Measurements from ENCODE around the gene SLC46A1.

DNA sequence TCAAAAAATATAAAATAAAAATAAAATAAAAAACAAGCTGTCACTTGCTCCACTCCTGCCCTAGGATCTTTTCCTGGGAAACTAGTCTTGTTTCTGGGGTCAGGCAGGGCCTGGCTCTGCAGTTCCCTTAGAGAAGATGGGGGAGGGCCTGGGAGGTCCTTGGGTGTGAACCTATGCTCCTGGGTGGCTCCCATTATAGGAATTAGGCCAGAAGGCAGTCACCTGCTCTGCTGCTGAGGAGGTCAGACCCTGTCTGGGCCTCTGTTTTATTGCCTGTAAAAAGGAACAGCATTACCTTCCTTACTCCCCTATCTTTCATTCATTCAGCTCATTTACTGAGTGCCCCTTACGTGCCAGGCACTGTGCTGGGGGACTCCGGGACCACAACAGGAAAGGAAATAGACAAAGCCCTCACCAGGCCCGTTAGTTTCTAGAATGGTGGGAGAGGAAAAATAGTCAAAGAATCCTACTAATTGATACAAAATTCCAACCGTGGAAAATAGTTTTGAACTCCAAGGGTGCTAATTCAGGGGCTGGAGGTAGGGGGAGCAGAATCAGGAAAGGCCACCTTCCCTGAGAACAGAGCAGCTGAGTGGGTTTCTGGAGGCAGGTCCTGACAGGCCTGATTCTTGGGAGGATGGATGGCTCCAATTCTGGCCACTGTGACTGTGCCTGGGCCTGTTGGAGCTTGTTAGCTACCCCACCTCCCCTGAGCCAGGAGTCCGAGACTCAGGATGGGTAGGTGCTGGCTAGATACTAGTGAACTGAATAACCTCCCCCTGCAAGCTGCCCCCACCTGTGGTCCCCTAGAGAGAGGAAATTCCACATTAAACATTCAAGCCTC is 1.3 kb upstream of the SLC46A1 start:
- TF ChIP-seq, protein P1, sequence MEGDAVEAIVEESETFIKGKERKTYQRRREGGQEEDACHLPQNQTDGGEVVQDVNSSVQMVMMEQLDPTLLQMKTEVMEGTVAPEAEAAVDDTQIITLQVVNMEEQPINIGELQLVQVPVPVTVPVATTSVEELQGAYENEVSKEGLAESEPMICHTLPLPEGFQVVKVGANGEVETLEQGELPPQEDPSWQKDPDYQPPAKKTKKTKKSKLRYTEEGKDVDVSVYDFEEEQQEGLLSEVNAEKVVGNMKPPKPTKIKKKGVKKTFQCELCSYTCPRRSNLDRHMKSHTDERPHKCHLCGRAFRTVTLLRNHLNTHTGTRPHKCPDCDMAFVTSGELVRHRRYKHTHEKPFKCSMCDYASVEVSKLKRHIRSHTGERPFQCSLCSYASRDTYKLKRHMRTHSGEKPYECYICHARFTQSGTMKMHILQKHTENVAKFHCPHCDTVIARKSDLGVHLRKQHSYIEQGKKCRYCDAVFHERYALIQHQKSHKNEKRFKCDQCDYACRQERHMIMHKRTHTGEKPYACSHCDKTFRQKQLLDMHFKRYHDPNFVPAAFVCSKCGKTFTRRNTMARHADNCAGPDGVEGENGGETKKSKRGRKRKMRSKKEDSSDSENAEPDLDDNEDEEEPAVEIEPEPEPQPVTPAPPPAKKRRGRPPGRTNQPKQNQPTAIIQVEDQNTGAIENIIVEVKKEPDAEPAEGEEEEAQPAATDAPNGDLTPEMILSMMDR (IDR thresholded peaks at IDR 0.05), result no peak
- TF ChIP-seq POLR2A (IDR thresholded peaks at IDR 0.05), result no peak
